CD14-positive monocyte (primary cell): ENCODE measurements around the gene DZIP1. TPM values are rescaled to one million over a fixed set of nuclear protein-coding genes. Genes with fewer than 3 reads are reported as not detected.
A peak's percentile ranks its signal among the peaks of the same experiment; 100 is the strongest.

ENCODE experiments used
- DNase-seq, 3 donors: peaks; one replicate each; pipeline ENCODE4 v3.0.0-alpha.2; 2011 to 2022
- H2AFZ ChIP-seq: 2 replicates; pipeline ENCODE4 v1.6.0; 2012; ENCODE audit warnings: mild to moderate bottlenecking, low read depth, low read length, inconsistent platforms; ENCODE audit not compliant: insufficient read depth, poor library complexity, severe bottlenecking
- H3K27ac ChIP-seq, 2 donors: 1 replicate in 1 of 2; 2 replicates in 1 of 2; pipeline ENCODE4 v1.5.1; 2012 to 2013; ENCODE audit warnings: low read length in 2 of 2, control low read depth in 1 of 2, inconsistent platforms in 1 of 2, low read depth in 1 of 2, mild to moderate bottlenecking in 1 of 2
- H3K27me3 ChIP-seq, 2 donors: one replicate each; pipeline versions ENCODE4 v1.6.0 to v1.6.1; 2011 to 2013; ENCODE audit warnings: low read length in 2 of 2; ENCODE audit not compliant: control insufficient read depth in 2 of 2, insufficient read depth in 2 of 2
- H3K36me3 ChIP-seq, 2 donors: replicated peaks in 1 of 2; 1 replicate in 1 of 2; 2 replicates in 1 of 2; pipeline versions ENCODE4 v1.5.1 to v1.6.1; 2012 to 2013; ENCODE audit warnings: low read length in 2 of 2, control low read depth in 1 of 2, inconsistent platforms in 1 of 2, mild to moderate bottlenecking in 1 of 2; ENCODE audit not compliant: insufficient read depth in 2 of 2, control insufficient read depth in 1 of 2
- H3K4me1 ChIP-seq, 2 donors: 1 replicate in 1 of 2; 2 replicates in 1 of 2; pipeline versions ENCODE4 v1.5.1 to v1.6.1; 2012 to 2013; ENCODE audit warnings: low read length in 2 of 2, control low read depth in 1 of 2, inconsistent platforms in 1 of 2, mild to moderate bottlenecking in 1 of 2, moderate library complexity in 1 of 2; ENCODE audit not compliant: insufficient read depth in 2 of 2, control insufficient read depth in 1 of 2
- H3K4me2 ChIP-seq: replicated peaks from 2 replicates; pipeline ENCODE3; 2012; ENCODE audit warnings: low read length, moderate library complexity, mild to moderate bottlenecking; ENCODE audit not compliant: poor library complexity, severe bottlenecking; ENCODE audit errors: extremely low read depth
- H3K4me3 ChIP-seq, 3 experiments: fragments of 200-600 bp in 1 of 3; sonication (generic) in 1 of 3; replicated peaks in 1 of 3; 1 replicate in 2 of 3; 2 replicates in 1 of 3; pipeline ENCODE4 v1.5.1; 2011 to 2013; ENCODE audit warnings: low read length in 3 of 3, mild to moderate bottlenecking in 3 of 3, control low read depth in 2 of 3, low read depth in 2 of 3, inconsistent platforms in 1 of 3, moderate library complexity in 1 of 3
- H3K79me2 ChIP-seq: 2 replicates; pipeline ENCODE4 v1.6.0; 2012; ENCODE audit warnings: mild to moderate bottlenecking, control low read depth, inconsistent platforms, low read length, moderate library complexity; ENCODE audit not compliant: insufficient read depth
- H3K9ac ChIP-seq: 2 replicates; pipeline ENCODE4 v1.6.0; 2017; ENCODE audit warnings: low read length, mild to moderate bottlenecking; ENCODE audit not compliant: insufficient read depth, poor library complexity, severe bottlenecking
- H3K9me3 ChIP-seq, 2 donors: replicated peaks in 1 of 2; 1 replicate in 1 of 2; 2 replicates in 1 of 2; pipeline versions ENCODE4 v1.5.1 to v1.6.1; 2012 to 2013; ENCODE audit warnings: low read length in 2 of 2, control low read depth in 1 of 2; ENCODE audit not compliant: control insufficient read depth in 1 of 2, insufficient read depth in 1 of 2
- H4K20me1 ChIP-seq: 2 replicates; pipeline ENCODE4 v1.6.0; 2012; ENCODE audit warnings: mild to moderate bottlenecking, low read length, control low read depth, moderate library complexity; ENCODE audit not compliant: insufficient read depth
- H3K27ac Mint-ChIP-seq, 7 donors: one replicate each; pipeline ENCODE4 v1.8.0; 2020; ENCODE audit warnings: mild to moderate bottlenecking in 7 of 7, mixed read lengths in 7 of 7, moderate library complexity in 6 of 7, inconsistent platforms in 2 of 7
- H3K27me3 Mint-ChIP-seq, 3 donors: one replicate each; pipeline ENCODE4 v1.8.0; 2021 to 2022; ENCODE audit warnings: low read depth in 3 of 3, mild to moderate bottlenecking in 3 of 3, mixed read lengths in 3 of 3, moderate library complexity in 3 of 3, inconsistent platforms in 1 of 3
- H3K36me3 Mint-ChIP-seq, 2 donors: one replicate each; pipeline ENCODE4 v1.8.0; 2020; ENCODE audit warnings: mixed read lengths in 2 of 2, inconsistent platforms in 1 of 2, mild to moderate bottlenecking in 1 of 2
- H3K4me1 Mint-ChIP-seq: one replicate; pipeline ENCODE4 v1.8.0; 2020; ENCODE audit warnings: mild to moderate bottlenecking, mixed read lengths
- H3K4me3 Mint-ChIP-seq, 2 donors: one replicate each; pipeline ENCODE4 v1.8.0; 2020; ENCODE audit warnings: mild to moderate bottlenecking in 2 of 2, mixed read lengths in 2 of 2, moderate library complexity in 1 of 2
- H3K9me3 Mint-ChIP-seq, 7 donors: one replicate each; pipeline ENCODE4 v1.8.0; 2020 to 2022; ENCODE audit warnings: mixed read lengths in 7 of 7, mild to moderate bottlenecking in 6 of 7, moderate library complexity in 6 of 7, inconsistent platforms in 2 of 7
- CTCF ChIP-seq: fragments of 200-600 bp; IDR thresholded peaks from one replicate; pipeline ENCODE4 v1.8.0; 2022; ENCODE audit warnings: antibody characterized with exemption, mild to moderate bottlenecking
- WGBS: methylation state at CpG from one replicate; pipeline ENCODE4 v1.1.5; 2013; ENCODE audit warnings: missing lambda C conversion rate; ENCODE audit not compliant: insufficient coverage; 5-methylcytosine and 5-hydroxymethylcytosine counted together
- intact Hi-C, 2 donors: fragments of 100-400 bp; cut with micrococcal nuclease; formaldehyde crosslinking; loops; one replicate each; pipeline versions ENCODE4 v1.15.0 to v1.15.1; 2023
- polyA plus RNA-seq, 3 donors: library from polyadenylated mRNA; depleted of rRNA in 1 of 3; unstranded in 2 of 3; stranded (reverse) in 1 of 3; fragments of 300-500 nt in 2 of 3; fragments of >200 nt in 1 of 3; fragmentation: Illumina TruSeq in 2 of 3; gene quantifications; 1 replicate in 2 of 3; 2 replicates in 1 of 3; pipeline ENCODE4 v1.2.3, GENCODE V29; 2012 to 2021

Gene DZIP1
- polyA plus RNA-seq, 3 donors, result not detected

- no peak for TF ChIP-seq CTCF
- Histone ChIP-seq H3K4me1 (no peaks in the 10 kb centered on the region), H3K4me3 (no peak overlapping the region), H3K4me2 (no peak overlapping the region), H3K27me3 (no peaks in the 10 kb centered on the region), H3K9ac (no peak overlapping the region), H3K27ac (no peak overlapping the region), H2AFZ (no peak overlapping the region), H4K20me1 (no peaks in the 10 kb centered on the region), H3K79me2 (no peaks in the 10 kb centered on the region), H3K9me3 (no peaks in the 10 kb centered on the region), H3K36me3 (no peaks in the 10 kb centered on the region)
- intact Hi-C loops, result no loop called here
- H3K4me3 Mint-ChIP-seq, result no peak overlapping the region
- H3K27me3 Mint-ChIP-seq, result no peaks in the 10 kb centered on the region
- no peaks in the 10 kb centered on the region for H3K9me3 Mint-ChIP-seq
- no peaks in the 10 kb centered on the region for H3K4me1 Mint-ChIP-seq
- H3K36me3 Mint-ChIP-seq, result no peaks in the 10 kb centered on the region
- DNase-seq, result no peak
- no peak overlapping the region for H3K27ac Mint-ChIP-seq
- 89% methylated on average over 3 of the region's 3 CpGs for WGBS
These were observed 65.2 kb downstream of the DZIP1 start for GRCh38 chr13:95579303-95579702.

- H3K79me2 ChIP-seq, result no peaks in the 10 kb centered on the region
- no peak for TF ChIP-seq CTCF
- H3K27me3 Mint-ChIP-seq, result no peaks in the 10 kb centered on the region
- no peaks in the 10 kb centered on the region for H3K36me3 Mint-ChIP-seq
- 67% methylated on average over 1 of the region's 4 CpGs for WGBS
- peak in 2 of 3 donors; percentile 14 to 27 for DNase-seq
- H3K27me3 ChIP-seq, result no peaks in the 10 kb centered on the region
- H2AFZ ChIP-seq, result no peak overlapping the region
- no peak overlapping the region for H3K4me2 ChIP-seq
- H4K20me1 ChIP-seq, result no peaks in the 10 kb centered on the region
- H3K36me3 ChIP-seq, result no peaks in the 10 kb centered on the region
- no peak overlapping the region for H3K27ac ChIP-seq
- H3K4me3 Mint-ChIP-seq, result no peak overlapping the region
- H3K4me1 ChIP-seq, result no peaks in the 10 kb centered on the region
- no peaks in the 10 kb centered on the region for H3K9me3 ChIP-seq
- H3K27ac Mint-ChIP-seq, result no peak overlapping the region
- H3K4me3 ChIP-seq, result no peak overlapping the region
- intact Hi-C loops, result no loop called here
- no peaks in the 10 kb centered on the region for H3K4me1 Mint-ChIP-seq
- H3K9me3 Mint-ChIP-seq, result no peaks in the 10 kb centered on the region
- no peak overlapping the region for H3K9ac ChIP-seq
These were observed 71.3 kb downstream of the DZIP1 start for GRCh38 chr13:95573221-95573620.
